GM12878 (cell line): ENCODE measurements around the gene GCSAM. TPM values are rescaled to one million over a fixed set of nuclear protein-coding genes. Genes with fewer than 3 reads are reported as not detected.
A peak's percentile ranks its signal among the peaks of the same experiment; 100 is the strongest.

Experiments used
- BHLHE40 ChIP-seq, 2 experiments: fragments of 450-650 bp in 1 of 2; IDR thresholded peaks; 2 replicates each; pipeline ENCODE4 v1.6.1; 2011 to 2017; ENCODE audit warnings: low read depth in 2 of 2, borderline replicate concordance in 1 of 2, improper control_type of control experiment in 1 of 2, low read length in 1 of 2, mild to moderate bottlenecking in 1 of 2
- BRCA1 ChIP-seq: IDR thresholded peaks from 2 replicates; pipeline ENCODE4 v1.6.1; 2011; ENCODE audit warnings: low read depth, low read length, improper control_type of control experiment
- CBFB ChIP-seq: IDR thresholded peaks from 2 replicates; pipeline ENCODE4 v1.6.1; 2016; ENCODE audit warnings: antibody characterized with exemption, low read depth
- CHD4 ChIP-seq: fragments of 200-600 bp; sonication (generic); IDR thresholded peaks from 2 replicates; pipeline ENCODE4 v1.6.1; 2016; ENCODE audit warnings: mild to moderate bottlenecking
- CREM ChIP-seq: IDR thresholded peaks from 2 replicates; pipeline ENCODE4 v1.6.1; 2014; ENCODE audit warnings: antibody characterized with exemption, low read depth
- EP300 ChIP-seq, 2 experiments: fragments of 150-350 bp in 1 of 2; IDR thresholded peaks; 2 replicates each; pipeline ENCODE4 v1.6.1; 2011 to 2012; ENCODE audit warnings: low read depth in 2 of 2, low read length in 2 of 2, borderline replicate concordance in 1 of 2, improper control_type of control experiment in 1 of 2, inconsistent platforms in 1 of 2; ENCODE audit not compliant: control insufficient read depth in 1 of 2
- FOS ChIP-seq: IDR thresholded peaks from 3 replicates; pipeline ENCODE4 v1.6.1; 2011; ENCODE audit warnings: borderline replicate concordance; ENCODE audit not compliant: insufficient read length; ENCODE audit errors: extremely low read depth
- FOXM1 ChIP-seq: IDR thresholded peaks from 2 replicates; pipeline ENCODE4 v1.6.1; 2012; ENCODE audit warnings: low read depth, mild to moderate bottlenecking, inconsistent platforms, low read length, moderate library complexity
- GATAD2B ChIP-seq: fragments of 450-650 bp; conservative IDR thresholded peaks from 2 replicates; pipeline ENCODE4 v1.6.1; 2017; ENCODE audit warnings: low read depth, mild to moderate bottlenecking, moderate library complexity
- HSF1 ChIP-seq: fragments of 150-350 bp; IDR thresholded peaks from 2 replicates; pipeline ENCODE4 v1.6.1; 2014; ENCODE audit warnings: mild to moderate bottlenecking, low read depth, low read length
- NR2F1 ChIP-seq: fragments of 450-650 bp; conservative IDR thresholded peaks from 2 replicates; pipeline ENCODE4 v1.6.1; 2017; ENCODE audit warnings: mild to moderate bottlenecking
- NRF1 ChIP-seq: conservative IDR thresholded peaks from 2 replicates; pipeline ENCODE4 v1.6.1; 2011; ENCODE audit warnings: mild to moderate bottlenecking, low read depth, low read length, improper control_type of control experiment
- SMAD1 ChIP-seq: fragments of 450-650 bp; IDR thresholded peaks from 2 replicates; pipeline ENCODE4 v1.6.1; 2018; ENCODE audit warnings: mild to moderate bottlenecking, low read depth; ENCODE audit not compliant: partially characterized antibody
- SP1 ChIP-seq: IDR thresholded peaks from one replicate; pipeline ENCODE4 v1.6.1; 2011; ENCODE audit warnings: low read depth, low read length
- TCF7 ChIP-seq: IDR thresholded peaks from 2 replicates; pipeline ENCODE4 v1.6.1; 2014; ENCODE audit warnings: antibody characterized with exemption, borderline replicate concordance
- YY1 ChIP-seq: IDR thresholded peaks from 2 replicates; pipeline ENCODE4 v1.6.1; 2011; ENCODE audit warnings: low read depth, mild to moderate bottlenecking, low read length
- ZBTB33 ChIP-seq: fragments of 450-650 bp; IDR thresholded peaks from 2 replicates; pipeline ENCODE4 v1.6.1; 2017; ENCODE audit warnings: mild to moderate bottlenecking
- ZZZ3 ChIP-seq: IDR thresholded peaks from 2 replicates; pipeline ENCODE4 v1.6.1; 2011; ENCODE audit warnings: low read depth; ENCODE audit not compliant: control insufficient read depth, insufficient read length
- polyA plus RNA-seq, 11 experiments: library from polyadenylated mRNA; depleted of rRNA in 4 of 11; unstranded in 6 of 11; stranded (reverse) in 5 of 11; fragments of >200 nt; fragmentation: Nextera tagmentation in 4 of 11; fragmentation: Illumina TruSeq in 1 of 11; extraction: Ambion mirVana in 4 of 11; extraction: Trizol in 1 of 11; gene quantifications; 1 replicate in 1 of 11; 2 replicates in 10 of 11; pipeline versions ENCODE4 v1.2.1 to v1.2.3, GENCODE V29; 2011 to 2016; ENCODE audit warnings: inconsistent platforms in 2 of 11, missing spikeins in 2 of 11, low read depth in 1 of 11
- total RNA-seq, 4 experiments: library from RNA; depleted of rRNA in 3 of 4; stranded (reverse); fragments of >200 nt in 3 of 4; fragmentation: Illumina TruSeq in 1 of 4; extraction: Trizol in 1 of 4; gene quantifications; 2 replicates each; pipeline versions ENCODE4 v1.2.1 to v1.2.3, GENCODE V29; 2013 to 2021
- TF ChIP-seq, protein P1 (sequence below): fragments of 450-650 bp; formaldehyde crosslinking; IDR thresholded peaks from 2 replicates; pipeline ENCODE4 v1.4.0; 2022; ENCODE audit warnings: mild to moderate bottlenecking, moderate library complexity
- TF ChIP-seq, protein P2 (sequence below): fragments of 450-650 bp; IDR thresholded peaks from 2 replicates; pipeline ENCODE4 v1.6.1; 2018; ENCODE audit warnings: borderline replicate concordance, mild to moderate bottlenecking; ENCODE audit not compliant: partially characterized antibody

Gene GCSAM
- total and polyA plus RNA-seq, 10 of the 15 experiments (the other 5 are each of a cell fraction or from before 2014, with no cell fraction given), result 81.5 to 407 (median 107) TPM

- TF ChIP-seq GATAD2B, result 0 out of 2 replicates have a peak, but pooled peaks have one; percentile 14
- TF ChIP-seq, protein P1, sequence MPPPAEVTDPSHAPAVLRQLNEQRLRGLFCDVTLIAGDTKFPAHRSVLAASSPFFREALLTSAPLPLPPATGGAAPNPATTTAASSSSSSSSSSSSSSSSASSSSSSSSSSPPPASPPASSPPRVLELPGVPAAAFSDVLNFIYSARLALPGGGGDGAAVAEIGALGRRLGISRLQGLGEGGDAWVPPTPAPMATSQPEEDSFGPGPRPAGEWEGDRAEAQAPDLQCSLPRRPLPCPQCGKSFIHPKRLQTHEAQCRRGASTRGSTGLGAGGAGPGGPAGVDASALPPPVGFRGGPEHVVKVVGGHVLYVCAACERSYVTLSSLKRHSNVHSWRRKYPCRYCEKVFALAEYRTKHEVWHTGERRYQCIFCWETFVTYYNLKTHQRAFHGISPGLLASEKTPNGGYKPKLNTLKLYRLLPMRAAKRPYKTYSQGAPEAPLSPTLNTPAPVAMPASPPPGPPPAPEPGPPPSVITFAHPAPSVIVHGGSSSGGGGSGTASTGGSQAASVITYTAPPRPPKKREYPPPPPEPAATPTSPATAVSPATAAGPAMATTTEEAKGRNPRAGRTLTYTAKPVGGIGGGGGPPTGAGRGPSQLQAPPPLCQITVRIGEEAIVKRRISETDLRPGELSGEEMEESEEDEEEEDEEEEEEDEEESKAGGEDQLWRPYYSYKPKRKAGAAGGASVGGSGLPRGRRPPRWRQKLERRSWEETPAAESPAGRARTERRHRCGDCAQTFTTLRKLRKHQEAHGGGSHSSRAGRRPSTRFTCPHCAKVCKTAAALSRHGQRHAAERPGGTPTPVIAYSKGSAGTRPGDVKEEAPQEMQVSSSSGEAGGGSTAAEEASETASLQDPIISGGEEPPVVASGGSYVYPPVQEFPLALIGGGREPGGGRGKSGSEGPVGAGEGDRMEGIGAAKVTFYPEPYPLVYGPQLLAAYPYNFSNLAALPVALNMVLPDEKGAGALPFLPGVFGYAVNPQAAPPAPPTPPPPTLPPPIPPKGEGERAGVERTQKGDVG (CRISPR knock-in tag), result no peak
- no peak for TF ChIP-seq SMAD1
- TF ChIP-seq, protein P2, sequence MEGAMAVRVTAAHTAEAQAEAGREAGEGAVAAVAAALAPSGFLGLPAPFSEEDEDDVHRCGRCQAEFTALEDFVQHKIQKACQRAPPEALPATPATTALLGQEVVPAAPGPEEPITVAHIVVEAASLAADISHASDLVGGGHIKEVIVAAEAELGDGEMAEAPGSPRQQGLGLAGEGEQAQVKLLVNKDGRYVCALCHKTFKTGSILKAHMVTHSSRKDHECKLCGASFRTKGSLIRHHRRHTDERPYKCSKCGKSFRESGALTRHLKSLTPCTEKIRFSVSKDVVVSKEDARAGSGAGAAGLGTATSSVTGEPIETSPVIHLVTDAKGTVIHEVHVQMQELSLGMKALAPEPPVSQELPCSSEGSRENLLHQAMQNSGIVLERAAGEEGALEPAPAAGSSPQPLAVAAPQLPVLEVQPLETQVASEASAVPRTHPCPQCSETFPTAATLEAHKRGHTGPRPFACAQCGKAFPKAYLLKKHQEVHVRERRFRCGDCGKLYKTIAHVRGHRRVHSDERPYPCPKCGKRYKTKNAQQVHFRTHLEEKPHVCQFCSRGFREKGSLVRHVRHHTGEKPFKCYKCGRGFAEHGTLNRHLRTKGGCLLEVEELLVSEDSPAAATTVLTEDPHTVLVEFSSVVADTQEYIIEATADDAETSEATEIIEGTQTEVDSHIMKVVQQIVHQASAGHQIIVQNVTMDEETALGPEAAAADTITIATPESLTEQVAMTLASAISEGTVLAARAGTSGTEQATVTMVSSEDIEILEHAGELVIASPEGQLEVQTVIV, result no peak
- no peak for TF ChIP-seq SP1
- no peak for TF ChIP-seq ZBTB33
- no peak for TF ChIP-seq ZZZ3
- TF ChIP-seq CHD4, result no peak
- TF ChIP-seq CBFB, result no peak
- no peak for TF ChIP-seq CREM
- peak; percentile 90 for TF ChIP-seq NR2F1
- TF ChIP-seq BHLHE40 (IDR thresholded peaks at IDR 0.05; ENCODE audit: borderline replicate concordance in 1 of 2, low read depth in 2 of 2, low read length in 1 of 2), result no peak
- TF ChIP-seq TCF7, result no peak
- no peak; the same call in 1 of the 2 replicates for TF ChIP-seq FOXM1
- TF ChIP-seq YY1, result no peak
- TF ChIP-seq FOS, result no peak
- TF ChIP-seq EP300 (IDR thresholded peaks at IDR 0.05; ENCODE audit: borderline replicate concordance in 1 of 2, control insufficient read depth in 1 of 2, low read depth in 2 of 2, low read length in 2 of 2), result no peak; a peak in 1 of 4 replicates
- TF ChIP-seq BRCA1, result no peak
- TF ChIP-seq HSF1, result no peak
- TF ChIP-seq NRF1, result no peak
These were observed 17.2 kb downstream of the GCSAM start (continued) for GRCh38 chr3:112115806-112116383.
